Prostate gland (tissue), 2 donors: ENCODE results near the gene PRPF31. TPM values are rescaled to one million over a fixed set of nuclear protein-coding genes. Genes with fewer than 3 reads are reported as not detected.

ENCODE experiments used
- DNase-seq: peaks from one replicate; pipeline ENCODE4 v3.0.0-alpha.2; 2019; ENCODE audit warnings: low spot score
- H3K27ac ChIP-seq, 2 donors: fragments of 200-600 bp; sonication (generic); 2 replicates each; pipeline ENCODE4 v1.5.1; 2017 to 2019
- H3K27me3 ChIP-seq: fragments of 200-600 bp; sonication (generic); replicated peaks from 2 replicates; pipeline ENCODE4 v1.5.1; 2019; ENCODE audit not compliant: insufficient read depth
- H3K36me3 ChIP-seq, 2 donors: fragments of 200-600 bp; sonication (generic); 1 replicate in 1 of 2; 2 replicates in 1 of 2; pipeline versions ENCODE4 v1.5.1 to v1.8.1; 2017 to 2019
- H3K4me1 ChIP-seq: fragments of 200-600 bp; sonication (generic); replicated peaks from 2 replicates; pipeline ENCODE4 v1.5.1; 2019
- H3K4me3 ChIP-seq, 2 donors: fragments of 200-600 bp; sonication (generic); 2 replicates each; pipeline ENCODE4 v1.5.1; 2017 to 2019
- H3K9me3 ChIP-seq: fragments of 200-600 bp; sonication (generic); 2 replicates; pipeline ENCODE4 v1.5.1; 2017
- POLR2A ChIP-seq: fragments of 450-650 bp; IDR thresholded peaks from one replicate; pipeline ENCODE4 v1.6.1; 2016; ENCODE audit warnings: antibody characterized with exemption, mild to moderate bottlenecking
- POLR2AphosphoS5 ChIP-seq: sonication (generic); formaldehyde crosslinking; IDR thresholded peaks from one replicate; pipeline ENCODE4 v1.6.1; 2017; ENCODE audit warnings: antibody characterized with exemption
- WGBS: methylation state at CpG from one replicate; pipeline ENCODE4 v1.1.5; 2018; 5-methylcytosine and 5-hydroxymethylcytosine counted together
- intact Hi-C: fragments of 100-400 bp; cut with DNase I; formaldehyde crosslinking; loops from one replicate; pipeline ENCODE4 v1.14.2; 2022
- total RNA-seq, 2 donors: library from RNA; depleted of rRNA; stranded (reverse); fragments of >200 nt; gene quantifications; one replicate each; pipeline ENCODE4 v1.1.0, GENCODE V29; 2016
- TF ChIP-seq, protein P1 (sequence below), 4 experiments: fragments of 200-600 bp in 2 of 4; fragments of 450-650 bp in 2 of 4; sonication (generic) in 2 of 4; IDR thresholded peaks; 1 replicate in 3 of 4; 2 replicates in 1 of 4; pipeline ENCODE4 v1.5.1; 2016 to 2019; ENCODE audit warnings: antibody characterized with exemption in 4 of 4, mild to moderate bottlenecking in 2 of 4, moderate library complexity in 2 of 4

PRPF31 gene
- total RNA-seq, 2 donors from 2014 or later: 50.7 to 71.6 TPM

GRCh38 chr19:54153731-54154326 lies 38.3 kb downstream of the PRPF31 start:
- peaks cover 4% of the 10 kb centered on the region for H3K4me1 ChIP-seq
- no peaks in the 10 kb centered on the region for H3K9me3 ChIP-seq
- no peaks in the 10 kb centered on the region for H3K27me3 ChIP-seq
- WGBS: 71% methylated on average over 10 of the region's 10 CpGs
- H3K36me3 ChIP-seq: peaks cover 24 to 47% of the 10 kb centered on the region in 2 donors
- no peak overlapping the region for H3K4me3 ChIP-seq
- DNase-seq: no peak
- H3K27ac ChIP-seq: no peak overlapping the region
- intact Hi-C loops: no loop called here
- TF ChIP-seq, protein P1, sequence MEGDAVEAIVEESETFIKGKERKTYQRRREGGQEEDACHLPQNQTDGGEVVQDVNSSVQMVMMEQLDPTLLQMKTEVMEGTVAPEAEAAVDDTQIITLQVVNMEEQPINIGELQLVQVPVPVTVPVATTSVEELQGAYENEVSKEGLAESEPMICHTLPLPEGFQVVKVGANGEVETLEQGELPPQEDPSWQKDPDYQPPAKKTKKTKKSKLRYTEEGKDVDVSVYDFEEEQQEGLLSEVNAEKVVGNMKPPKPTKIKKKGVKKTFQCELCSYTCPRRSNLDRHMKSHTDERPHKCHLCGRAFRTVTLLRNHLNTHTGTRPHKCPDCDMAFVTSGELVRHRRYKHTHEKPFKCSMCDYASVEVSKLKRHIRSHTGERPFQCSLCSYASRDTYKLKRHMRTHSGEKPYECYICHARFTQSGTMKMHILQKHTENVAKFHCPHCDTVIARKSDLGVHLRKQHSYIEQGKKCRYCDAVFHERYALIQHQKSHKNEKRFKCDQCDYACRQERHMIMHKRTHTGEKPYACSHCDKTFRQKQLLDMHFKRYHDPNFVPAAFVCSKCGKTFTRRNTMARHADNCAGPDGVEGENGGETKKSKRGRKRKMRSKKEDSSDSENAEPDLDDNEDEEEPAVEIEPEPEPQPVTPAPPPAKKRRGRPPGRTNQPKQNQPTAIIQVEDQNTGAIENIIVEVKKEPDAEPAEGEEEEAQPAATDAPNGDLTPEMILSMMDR (IDR thresholded peaks at IDR 0.05): no peak
- TF ChIP-seq POLR2A (no peak), POLR2AphosphoS5 (no peak)

DNA sequence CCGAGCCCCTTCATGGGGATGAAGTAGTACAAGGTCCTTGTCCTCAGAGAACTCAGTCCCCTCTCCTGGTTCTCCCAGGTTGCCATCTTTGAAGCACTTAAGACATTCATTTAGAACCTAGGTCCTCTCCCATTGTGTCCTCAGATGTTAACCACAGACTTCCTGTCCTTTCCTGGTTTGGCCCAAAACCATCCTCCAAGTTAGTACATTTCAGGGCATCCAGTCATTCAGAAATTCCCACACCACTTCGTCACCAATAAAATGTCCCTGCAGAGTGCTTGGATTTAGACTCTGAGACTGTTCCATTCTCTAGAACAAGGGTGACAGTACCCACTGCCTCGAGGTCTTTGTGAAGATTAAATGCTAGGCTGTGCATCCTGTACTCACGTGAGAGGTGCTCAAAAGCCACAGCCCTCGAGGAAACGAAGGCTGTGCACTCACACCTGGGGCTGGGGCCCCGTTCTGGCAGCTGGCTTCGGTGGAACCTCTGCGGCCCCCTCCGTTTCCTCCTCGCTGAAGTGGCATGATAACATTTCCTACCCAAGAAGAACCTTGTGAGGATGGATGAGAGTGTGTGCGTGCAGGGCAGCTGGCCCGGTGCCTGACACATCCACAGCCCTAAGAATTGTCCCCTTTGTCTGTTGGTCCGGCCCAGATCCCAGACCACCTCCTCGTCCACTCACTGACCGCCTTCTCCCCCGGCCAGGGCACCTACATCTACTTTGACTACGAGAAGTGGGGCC lies 39.2 kb downstream of the PRPF31 start:
- DNase-seq: no peak
- Histone ChIP-seq H3K36me3 (peaks cover 20 to 38% of the 10 kb centered on the region in 2 donors), H3K4me1 (peaks cover 4% of the 10 kb centered on the region), H3K9me3 (no peaks in the 10 kb centered on the region), H3K27me3 (no peaks in the 10 kb centered on the region), H3K4me3 (no peak overlapping the region), H3K27ac (no peak overlapping the region)
- TF ChIP-seq POLR2AphosphoS5 (no peak), POLR2A (no peak)
- TF ChIP-seq, protein P1 (IDR thresholded peaks at IDR 0.05): no peak
- WGBS: 70% methylated on average over 18 of the region's 18 CpGs
- intact Hi-C loops: no loop called here

- WGBS: 69% methylated on average over 19 of the region's 19 CpGs
- intact Hi-C loops: no loop called here
- Histone ChIP-seq H3K36me3 (peaks cover 20 to 32% of the 10 kb centered on the region in 2 donors), H3K4me1 (peaks cover 10% of the 10 kb centered on the region), H3K27me3 (no peaks in the 10 kb centered on the region), H3K4me3 (no peak overlapping the region), H3K27ac (no peak overlapping the region), H3K9me3 (no peaks in the 10 kb centered on the region)
- no peak for DNase-seq
- TF ChIP-seq POLR2A (no peak), POLR2AphosphoS5 (no peak)
- TF ChIP-seq, protein P1 (IDR thresholded peaks at IDR 0.05): no peak
Observed at GRCh38 chr19:54155694-54156093, 40.1 kb downstream of the PRPF31 start.

DNA sequence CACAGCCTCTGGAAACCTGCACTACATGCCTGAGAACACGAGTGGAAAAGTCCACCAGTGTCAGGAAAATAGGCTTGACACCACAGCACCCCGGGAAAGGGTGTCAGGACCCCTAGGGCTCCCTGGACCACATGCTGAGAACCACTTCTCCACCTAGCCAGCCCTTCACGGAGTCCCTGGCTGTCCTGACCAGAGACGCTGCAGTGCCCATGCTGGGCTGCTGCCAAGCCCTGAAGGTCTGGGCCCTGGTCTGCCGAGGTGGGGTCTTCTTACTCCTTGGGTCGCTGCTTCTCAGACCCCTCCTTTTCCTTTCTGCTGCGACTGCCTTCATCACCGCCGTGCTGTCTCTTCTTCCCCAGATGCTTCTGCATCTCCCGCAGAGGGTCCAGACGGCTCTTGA lies 40.9 kb downstream of the PRPF31 start:
- Histone ChIP-seq H3K4me3 (no peak overlapping the region), H3K4me1 (peaks cover 18% of the 10 kb centered on the region), H3K36me3 (peaks cover 20 to 32% of the 10 kb centered on the region in 2 donors), H3K27me3 (no peaks in the 10 kb centered on the region), H3K9me3 (no peaks in the 10 kb centered on the region), H3K27ac (no peak overlapping the region)
- 71% methylated on average over 11 of the region's 11 CpGs for WGBS
- no peak for DNase-seq
- TF ChIP-seq POLR2AphosphoS5 (no peak), POLR2A (no peak)
- TF ChIP-seq, protein P1 (IDR thresholded peaks at IDR 0.05): no peak
- intact Hi-C loops: no loop called here

DNA sequence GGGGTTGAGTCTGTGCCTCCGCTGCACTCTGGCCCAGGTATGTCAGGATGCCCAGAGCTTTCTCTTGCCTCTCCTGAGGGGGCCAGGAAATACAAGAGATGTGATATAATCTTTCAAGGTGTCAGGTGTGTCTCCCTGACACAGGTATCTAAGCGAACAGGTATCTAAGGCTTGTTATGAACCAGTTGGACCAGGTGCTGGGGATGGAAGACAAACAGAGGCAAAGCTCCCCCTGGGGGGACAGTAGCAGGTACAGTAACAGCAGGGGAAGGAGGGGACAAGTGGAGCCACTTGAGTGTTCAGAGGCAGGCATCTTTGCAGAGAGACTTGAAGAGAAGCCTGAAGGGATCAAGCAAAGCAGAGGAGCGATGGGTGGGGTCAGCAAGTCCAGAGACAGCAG lies 41.4 kb downstream of the PRPF31 start:
- TF ChIP-seq POLR2A (no peak), POLR2AphosphoS5 (no peak)
- TF ChIP-seq, protein P1 (IDR thresholded peaks at IDR 0.05): no peak
- peaks cover 17 to 29% of the 10 kb centered on the region in 2 donors for H3K36me3 ChIP-seq
- no peak overlapping the region for H3K27ac ChIP-seq
- no peak for DNase-seq
- WGBS: 72% methylated on average over 3 of the region's 3 CpGs
- H3K27me3 ChIP-seq: no peaks in the 10 kb centered on the region
- no peaks in the 10 kb centered on the region for H3K9me3 ChIP-seq
- peaks cover 20% of the 10 kb centered on the region for H3K4me1 ChIP-seq
- H3K4me3 ChIP-seq: no peak overlapping the region
- intact Hi-C loops: no loop called here
